GM23338 (cell line): Measurements from ENCODE around the gene UNC45B.

ENCODE experiments used
- CTCF ChIP-seq, 2 experiments: fragments of 200-600 bp in 1 of 2; sonication (generic) in 1 of 2; conservative IDR thresholded peaks; 2 replicates each; pipeline versions ENCODE4 v1.5.1 to v1.6.1; 2016 to 2017; ENCODE audit warnings: antibody characterized with exemption in 2 of 2, low read depth in 2 of 2, mild to moderate bottlenecking in 2 of 2, moderate library complexity in 1 of 2
- ETS1 ChIP-seq: IDR thresholded peaks from 2 replicates; pipeline ENCODE4 v1.6.1; 2016; ENCODE audit warnings: antibody characterized with exemption
- EZH2 ChIP-seq: fragments of 200-600 bp; sonication (generic); IDR thresholded peaks from one replicate; pipeline ENCODE4 v1.8.0; 2017; ENCODE audit warnings: antibody characterized with exemption, mild to moderate bottlenecking, low read depth; ENCODE audit not compliant: unreplicated experiment
- JUNB ChIP-seq: IDR thresholded peaks from one replicate; pipeline ENCODE4 v1.6.1; 2016; ENCODE audit warnings: antibody characterized with exemption; ENCODE audit not compliant: unreplicated experiment
- NANOG ChIP-seq: IDR thresholded peaks from 2 replicates; pipeline ENCODE4 v1.6.1; 2016; ENCODE audit warnings: antibody characterized with exemption, borderline replicate concordance
- POLR2AphosphoS5 ChIP-seq: IDR thresholded peaks from 2 replicates; pipeline ENCODE4 v1.6.1; 2016; ENCODE audit warnings: antibody characterized with exemption, low read depth
- REST ChIP-seq: IDR thresholded peaks from one replicate; pipeline ENCODE4 v1.6.1; 2018; ENCODE audit warnings: antibody characterized with exemption; ENCODE audit not compliant: unreplicated experiment
- STAT1 ChIP-seq: IDR thresholded peaks from one replicate; pipeline ENCODE4 v1.6.1; 2016; ENCODE audit warnings: antibody characterized with exemption; ENCODE audit not compliant: unreplicated experiment
- ZNF114 ChIP-seq: fragments of 250-450 bp; sonication (Bioruptor Pico); IDR thresholded peaks from 2 replicates; pipeline ENCODE4 v1.5.0; 2020; ENCODE audit warnings: mild to moderate bottlenecking, moderate library complexity

GRCh38 chr17:35176897-35177296 is 29.3 kb downstream of the UNC45B start:
- TF ChIP-seq REST = no peak
- TF ChIP-seq STAT1 = no peak
- TF ChIP-seq JUNB = no peak
- TF ChIP-seq ETS1 = no peak
- no peak for TF ChIP-seq CTCF (conservative IDR thresholded peaks at IDR 0.05; ENCODE audit: low read depth in 2 of 2)
- no peak for TF ChIP-seq POLR2AphosphoS5
- TF ChIP-seq ZNF114 = no peak
- no peak for TF ChIP-seq EZH2
- TF ChIP-seq NANOG = no peak
